ENCODE results near the gene COPB2.
"Not testable (repeated sequence)": the region's sequence is repeated elsewhere in the genome, so short reads cannot be mapped to it uniquely, and the experiment has no call there.

COPB2 gene

DNA sequence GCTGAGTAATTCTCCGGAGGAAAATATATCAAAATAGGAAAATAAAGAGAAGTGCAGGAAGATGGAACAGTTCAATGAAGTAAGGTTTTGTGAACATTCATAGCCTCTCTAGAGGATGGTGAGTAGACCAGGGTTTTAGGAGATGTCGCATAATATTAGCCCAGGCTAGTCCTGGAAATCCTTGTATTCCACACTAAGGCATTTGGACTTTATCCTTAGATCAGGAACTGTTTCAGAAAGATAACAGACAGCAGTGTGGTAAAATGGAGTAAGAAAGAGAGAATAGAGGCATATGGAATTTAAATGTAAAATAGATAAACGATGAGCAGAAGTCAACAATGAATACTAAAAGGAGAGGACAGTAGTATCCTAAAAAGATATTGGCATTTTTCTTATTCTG lies 12.1 kb downstream of the COPB2 start:
- no peak for DNase-seq

GRCh38 chr3:139374099-139374498 lies 15.3 kb downstream of the COPB2 start:
- DNase-seq = no peak

GRCh38 chr3:139364549-139364948 lies 24.9 kb downstream of the COPB2 start:
- no peak for DNase-seq

GRCh38 chr3:139361276-139361675 lies 28.2 kb downstream of the COPB2 start:
- no peak for DNase-seq

DNA sequence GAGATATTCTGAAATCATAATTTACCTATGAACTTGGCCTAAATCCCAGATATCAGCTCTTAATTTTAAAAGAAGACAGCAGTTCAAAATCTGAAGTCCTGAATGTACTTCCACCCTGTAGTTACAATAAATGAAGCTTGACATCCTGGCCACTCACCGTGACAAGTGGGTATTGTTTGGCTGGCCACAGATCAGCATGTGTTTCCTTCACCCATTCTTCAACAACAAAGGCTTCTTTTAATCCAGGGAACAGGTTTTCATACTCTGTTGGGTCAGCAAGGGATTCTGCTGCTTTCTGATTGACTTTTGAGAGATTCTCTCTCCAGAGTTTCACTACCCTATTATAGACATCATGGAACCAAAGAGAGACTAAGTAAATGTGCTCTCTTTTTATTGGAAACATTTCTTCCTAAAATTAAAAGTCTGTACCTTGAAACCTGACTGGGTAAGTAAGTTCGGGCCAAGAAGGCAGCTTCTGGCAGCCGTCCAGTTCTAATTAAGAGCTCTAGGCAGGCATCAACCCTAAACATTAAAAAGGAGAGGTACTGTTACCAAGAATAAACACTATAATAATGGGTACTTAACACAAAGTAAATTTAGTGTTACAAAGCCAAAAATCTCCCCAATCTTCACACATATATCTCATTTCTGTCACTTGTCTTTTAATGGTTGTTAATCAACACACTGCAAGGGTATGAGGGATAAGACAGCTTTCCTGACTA lies 30.4 kb downstream of the COPB2 start:
- DNase-seq = no peak

- no peak for DNase-seq
Observed at GRCh38 chr3:139357899-139358298, 31.5 kb downstream of the COPB2 start.

GRCh38 chr3:139355891-139356290 lies 33.6 kb downstream of the COPB2 start:
- DNase-seq = no peak

DNA sequence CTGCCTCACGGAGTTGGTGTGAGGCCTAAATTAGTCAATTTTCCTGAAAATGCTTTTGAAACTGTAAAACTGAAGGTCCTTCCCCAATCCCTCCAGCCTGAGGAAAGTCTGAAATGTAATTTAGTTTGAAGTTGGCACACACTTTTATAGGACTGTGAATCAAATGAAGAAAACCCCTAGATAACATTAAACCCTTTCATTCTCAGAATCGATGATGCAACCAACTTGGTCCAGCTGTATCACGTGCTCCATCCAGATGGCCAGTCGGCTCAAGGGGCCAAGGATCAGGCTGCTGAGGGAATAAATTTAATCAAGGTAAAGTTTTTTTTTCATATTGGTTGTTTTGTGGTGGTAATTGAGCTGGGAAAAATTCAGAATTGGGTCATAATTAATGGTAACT lies 34.0 kb downstream of the COPB2 start:
- DNase-seq = no peak

DNA sequence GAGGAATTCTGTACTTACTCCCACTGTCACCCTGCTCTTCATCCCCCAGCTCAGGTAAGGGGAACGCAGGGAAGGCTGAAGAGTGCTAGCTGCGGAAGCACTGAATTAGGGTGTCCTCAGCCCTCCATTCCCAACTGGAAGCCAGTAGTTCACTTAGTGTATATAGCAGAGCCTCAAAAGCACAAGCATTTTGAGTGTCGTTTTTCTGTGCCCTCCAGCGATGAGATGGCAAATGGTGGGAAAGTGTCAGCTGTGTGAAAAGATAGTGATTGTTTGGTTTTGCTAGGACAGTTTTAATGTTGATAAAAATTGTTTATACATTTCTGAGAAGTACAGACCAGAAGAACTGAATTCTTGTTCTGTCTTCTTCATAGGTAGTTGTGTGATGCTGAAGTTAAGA lies 34.8 kb downstream of the COPB2 start:
- DNase-seq = no peak

DNA sequence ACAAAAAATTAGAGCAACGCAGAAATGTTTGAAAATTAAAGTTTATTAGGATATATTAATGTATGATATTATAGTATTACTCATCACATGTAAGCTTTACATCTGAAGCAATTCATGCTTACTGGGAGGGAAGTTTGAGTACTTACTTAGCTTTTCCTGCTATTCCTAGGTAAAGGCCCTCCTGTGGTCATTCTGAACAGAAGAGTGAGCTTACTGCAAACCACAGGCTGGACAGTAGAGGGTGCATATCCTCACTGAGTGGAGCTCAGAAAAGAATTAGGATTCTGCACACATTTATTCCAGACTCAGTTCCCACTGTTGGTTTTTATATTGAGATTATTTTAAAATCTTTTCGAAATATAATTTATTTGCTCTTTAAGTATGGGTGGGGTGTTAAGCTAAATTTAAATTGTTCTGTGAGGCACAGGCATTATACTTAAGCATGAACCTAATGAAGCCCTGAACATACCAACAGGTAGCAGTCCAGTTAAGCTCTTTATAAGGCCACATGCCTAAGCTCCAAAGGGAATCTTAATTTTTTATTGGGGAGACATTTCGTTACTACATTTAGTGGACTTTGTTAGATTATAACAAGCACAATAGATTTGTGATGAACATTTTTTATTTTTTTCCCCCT lies 35.4 kb downstream of the COPB2 start:
- DNase-seq = no peak

DNA sequence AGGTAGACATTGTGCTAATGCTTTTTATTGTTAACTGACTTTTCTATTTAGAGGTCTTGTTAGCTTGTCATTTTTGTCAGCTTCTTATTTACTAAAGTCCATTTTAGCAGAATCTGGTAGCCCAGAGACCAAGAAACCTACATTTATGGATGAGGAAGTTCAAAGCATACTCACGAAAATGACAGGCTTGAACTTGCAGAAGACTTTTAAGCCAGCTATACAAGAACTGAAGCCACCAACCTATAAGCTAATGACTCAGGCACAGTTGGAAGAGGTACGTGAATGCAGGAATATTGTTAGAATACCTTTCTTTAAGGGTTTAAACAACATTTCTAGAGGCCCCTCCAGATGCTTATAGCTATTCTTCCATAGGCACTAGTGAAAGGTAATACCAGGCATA lies 42.7 kb downstream of the COPB2 start:
- DNase-seq = no peak

DNA sequence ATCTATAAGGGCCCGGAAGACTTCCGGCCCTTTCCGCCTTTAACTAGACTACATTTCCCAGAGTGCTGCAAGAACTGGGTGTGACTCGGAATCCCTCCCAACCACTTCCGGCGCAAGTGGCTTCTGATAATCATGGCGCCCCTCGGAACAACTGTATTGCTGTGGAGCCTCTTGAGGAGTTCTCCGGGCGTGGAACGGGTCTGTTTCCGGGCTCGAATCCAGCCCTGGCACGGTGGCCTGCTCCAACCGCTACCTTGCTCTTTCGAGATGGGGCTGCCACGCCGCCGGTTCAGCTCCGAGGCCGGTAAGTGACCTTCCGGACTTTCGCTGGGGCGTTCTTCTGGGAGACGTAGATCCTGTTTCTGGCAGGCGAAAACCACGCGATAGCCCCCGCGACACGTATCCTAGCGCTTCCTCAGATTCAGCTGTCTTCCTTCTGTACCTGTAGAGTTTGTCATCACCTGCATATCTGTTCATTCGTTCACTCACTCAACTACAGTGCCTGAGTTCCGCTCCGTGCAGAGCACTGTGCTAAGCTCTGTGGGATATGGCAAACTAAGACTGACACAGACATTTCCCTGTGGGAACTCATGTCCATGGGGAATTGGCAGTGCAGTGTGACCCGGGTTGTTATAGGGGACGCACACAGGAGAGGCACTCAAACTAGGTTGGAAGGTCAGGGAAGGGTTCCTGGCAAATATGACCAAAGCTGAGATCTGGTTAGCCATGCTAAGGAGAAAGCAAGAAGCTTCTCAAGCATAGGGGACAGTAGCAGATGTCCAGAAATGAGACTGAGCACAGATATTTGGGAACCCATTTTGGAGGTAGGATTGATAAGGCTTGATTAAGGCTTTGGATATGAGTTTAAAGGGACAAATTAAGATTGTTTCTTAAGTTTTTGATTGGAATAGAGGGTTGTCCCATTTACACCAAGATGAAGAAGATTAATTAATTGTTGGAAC lies 45.3 kb downstream of the COPB2 start, which contains the start of gene MRPS22:
MRPS22 (plus strand) TSS at position 126 of the 962 bp plus-strand sequence; CDS start at position 133, 7 bp downstream.
- DNase-seq = peak; percentile 88

DNA sequence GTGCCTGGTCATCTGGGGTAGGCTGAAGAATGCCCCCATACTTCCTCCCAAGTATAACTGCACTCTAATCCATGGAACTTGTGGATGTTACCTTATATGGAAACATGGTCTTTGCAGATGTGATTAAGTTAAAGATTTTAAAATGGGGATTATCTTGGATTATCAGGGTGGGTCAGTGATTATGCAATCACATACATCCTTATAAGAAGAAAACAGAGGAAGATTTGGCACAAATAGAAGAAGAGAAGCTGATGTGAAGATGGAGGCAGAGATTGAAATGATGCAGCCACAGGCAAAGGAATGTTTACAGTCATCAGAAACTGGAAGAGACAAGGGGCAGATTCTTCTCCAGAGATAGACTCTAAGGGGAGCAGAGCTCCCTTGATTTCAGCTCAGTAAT lies 47.4 kb downstream of the COPB2 start:
- no peak for DNase-seq

DNA sequence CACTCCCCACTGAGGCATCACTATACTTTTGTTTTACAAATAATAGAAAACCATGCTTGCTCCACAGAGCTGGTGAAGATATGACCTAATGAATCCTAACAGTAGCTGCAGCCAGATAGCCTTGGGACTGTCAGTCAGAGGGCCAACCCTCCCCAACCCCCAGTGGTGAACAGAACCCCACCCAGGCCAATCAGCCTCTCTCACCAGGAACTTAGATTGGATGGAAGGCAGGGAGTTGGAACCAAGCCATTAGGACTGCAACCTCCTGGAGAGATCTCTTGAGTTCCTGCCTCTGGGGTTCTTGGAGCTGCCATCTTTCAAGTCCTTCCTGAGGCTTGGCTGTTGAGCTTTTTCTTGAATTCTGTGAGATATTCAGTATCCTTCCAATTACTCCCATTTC lies 48.7 kb downstream of the COPB2 start:
- DNase-seq = no peak

DNA sequence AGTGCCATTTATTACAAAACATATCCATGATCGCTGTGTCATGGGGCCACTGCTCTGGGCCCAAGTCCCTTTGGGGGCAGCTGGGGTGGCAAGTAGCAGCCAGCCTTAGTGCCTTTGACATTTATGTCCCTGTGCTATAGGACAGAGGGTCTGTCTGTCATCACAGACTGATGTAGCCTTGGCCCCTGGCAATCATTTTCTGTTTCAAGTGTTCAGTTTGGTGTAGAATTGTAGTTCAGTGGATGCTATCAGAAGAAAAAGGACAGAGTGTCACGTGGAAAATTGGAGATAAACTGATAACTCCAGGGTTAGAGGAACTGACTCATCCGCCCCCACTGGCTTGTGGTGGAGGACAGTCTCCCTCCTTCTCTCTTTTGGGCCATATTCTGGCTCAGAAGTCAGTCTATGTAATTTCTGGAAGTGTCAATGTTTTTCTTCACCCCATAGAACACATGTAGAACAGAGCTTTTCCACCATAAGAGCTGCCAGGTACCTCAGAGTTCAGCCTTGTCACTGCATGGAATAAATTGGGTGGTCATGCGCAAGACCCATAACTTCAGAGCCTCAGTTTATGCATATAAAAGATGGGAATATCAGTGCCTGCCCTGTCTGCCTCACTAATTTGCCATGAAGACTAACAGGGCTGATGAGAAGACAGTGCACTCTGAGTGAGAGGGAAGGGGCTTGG lies 50.1 kb downstream of the COPB2 start:
- no peak for DNase-seq

- no peak for DNase-seq
Observed at GRCh38 chr3:139338405-139338804, 51.0 kb downstream of the COPB2 start.

DNA sequence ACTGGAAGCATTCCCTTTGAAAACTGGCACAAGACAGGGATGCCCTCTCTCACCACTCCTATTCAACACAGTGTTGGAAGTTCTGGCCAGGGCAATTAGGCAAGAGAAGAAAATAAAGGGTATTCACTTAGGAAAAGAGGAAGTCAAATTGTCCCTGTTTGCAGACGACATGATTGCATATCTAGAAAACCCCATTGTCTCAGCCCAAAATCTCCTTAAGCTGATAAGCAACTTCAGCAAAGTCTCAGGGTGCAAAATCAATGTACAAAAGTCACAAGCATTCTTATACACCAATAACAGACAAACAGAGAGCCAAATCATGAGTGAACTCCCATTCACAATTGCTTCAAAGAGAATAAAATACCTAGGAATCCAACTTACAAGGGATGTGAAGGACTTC lies 54.8 kb downstream of the COPB2 start:
- not testable (repeated sequence) for DNase-seq

DNA sequence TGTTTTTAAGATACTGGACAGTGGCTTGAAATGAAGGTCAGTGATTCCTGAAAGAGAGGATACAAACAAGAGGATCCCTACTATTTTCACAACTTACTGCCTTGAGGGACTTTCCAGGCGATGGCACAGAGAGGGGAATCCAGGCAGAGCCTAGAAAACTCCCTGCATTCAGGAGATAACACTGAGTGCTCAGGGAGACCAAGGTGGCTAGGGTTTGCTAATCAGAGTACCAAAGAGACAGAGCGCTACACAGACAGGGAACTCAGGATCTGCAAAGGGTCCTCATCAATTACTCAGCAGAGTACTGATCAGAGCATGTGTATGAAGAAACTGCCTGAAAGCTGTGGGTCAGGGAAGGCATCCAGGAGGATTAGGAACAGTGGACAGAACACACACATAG lies 57.4 kb downstream of the COPB2 start:
- DNase-seq = no peak

DNA sequence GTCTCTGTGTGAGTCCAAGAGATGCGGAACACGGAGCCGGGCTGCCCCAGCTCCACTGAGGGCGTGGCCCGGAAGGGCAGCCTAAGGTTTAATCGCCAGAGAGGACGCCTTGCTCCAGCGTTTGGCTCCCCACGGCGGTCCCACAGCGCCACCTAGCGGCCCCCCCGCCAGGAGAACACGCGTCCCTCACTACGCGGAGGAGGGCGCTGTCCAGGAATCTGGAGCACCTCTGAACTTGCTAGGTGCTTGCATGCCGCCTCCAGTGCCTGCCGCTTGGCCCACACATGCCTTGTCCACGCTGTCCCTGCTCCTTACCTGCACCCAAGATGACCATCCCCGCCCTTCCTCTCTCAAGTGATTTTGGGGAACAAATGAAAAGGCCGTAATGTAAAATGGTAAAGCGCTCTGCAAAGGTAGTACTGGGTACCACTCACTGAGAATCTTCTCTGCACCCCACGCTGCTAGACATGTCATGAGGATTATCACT lies 60.0 kb downstream of the COPB2 start:
- peak; percentile 97 for DNase-seq

DNA sequence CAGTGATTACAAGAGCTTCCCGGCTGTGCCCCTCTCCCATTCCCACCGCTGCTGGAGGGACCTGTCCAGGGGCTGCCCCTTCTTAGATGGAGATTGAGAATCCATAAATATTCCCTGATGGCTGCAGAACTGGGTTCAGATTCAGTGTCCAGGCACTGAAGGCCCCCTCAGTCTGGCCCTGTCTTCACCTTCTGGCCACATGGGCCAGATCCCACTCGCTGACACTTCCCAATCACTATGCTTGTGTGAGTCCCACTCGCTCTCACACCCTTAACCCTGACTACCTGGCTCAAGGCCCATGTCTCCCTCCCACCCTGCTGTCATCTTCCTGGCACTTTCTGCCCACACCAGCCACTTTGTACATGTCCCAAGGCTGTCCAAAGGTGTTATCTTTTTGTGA lies 61.1 kb downstream of the COPB2 start:
- peak; percentile 47 for DNase-seq

- peak; percentile 56 for DNase-seq
Observed at GRCh38 chr3:139327861-139328260, 61.6 kb downstream of the COPB2 start.

- peak; percentile 21 for DNase-seq
Observed at GRCh38 chr3:139327231-139327630, 62.2 kb downstream of the COPB2 start.

GRCh38 chr3:139326707-139327106 lies 62.7 kb downstream of the COPB2 start:
- DNase-seq = peak; percentile 47
